Gastroesophageal sphincter (tissue), 4 donors: Measurements from ENCODE around the gene PTPRO. TPM values are rescaled to one million over a fixed set of nuclear protein-coding genes. Genes with fewer than 3 reads are reported as not detected.
A peak's percentile ranks its signal among the peaks of the same experiment; 100 is the strongest.

Source experiments
- ATAC-seq: fragments of 150-250 bp; one replicate; pipeline ENCODE4 v1.9.1; 2016; ENCODE audit warnings: mild to moderate bottlenecking, moderate library complexity
- H3K27ac ChIP-seq, 4 donors: fragments of 200-600 bp; sonication (generic) in 3 of 4; 1 replicate in 3 of 4; 2 replicates in 1 of 4; pipeline ENCODE4 v1.5.1; 2016 to 2019
- H3K27me3 ChIP-seq: fragments of 200-600 bp; sonication (generic); one replicate; pipeline ENCODE4 v1.5.1; 2019
- H3K36me3 ChIP-seq, 2 donors: fragments of 200-600 bp; sonication (generic); one replicate each; pipeline ENCODE4 v1.5.1; 2019; ENCODE audit warnings: control low read depth in 1 of 2
- H3K4me1 ChIP-seq, 3 donors: fragments of 200-600 bp; sonication (generic); 1 replicate in 2 of 3; 2 replicates in 1 of 3; pipeline ENCODE4 v1.5.1; 2016 to 2019; ENCODE audit warnings: control low read depth in 2 of 3
- H3K4me3 ChIP-seq, 2 donors: fragments of 200-600 bp; sonication (generic); one replicate each; pipeline ENCODE4 v1.5.1; 2019; ENCODE audit warnings: mild to moderate bottlenecking in 1 of 2, moderate library complexity in 1 of 2
- H3K9me3 ChIP-seq, 3 donors: fragments of 200-600 bp; sonication (generic); one replicate each; pipeline ENCODE4 v1.5.1; 2017 to 2019; ENCODE audit warnings: control low read depth in 2 of 3
- CTCF ChIP-seq, 4 experiments: fragments of 200-600 bp in 2 of 4; fragments of 450-650 bp in 2 of 4; sonication (generic) in 1 of 4; IDR thresholded peaks; one replicate each; pipeline ENCODE4 v1.5.1; 2017 to 2019; ENCODE audit warnings: antibody characterized with exemption in 4 of 4, mild to moderate bottlenecking in 2 of 4, moderate library complexity in 2 of 4
- EP300 ChIP-seq: sonication (generic); formaldehyde crosslinking; IDR thresholded peaks from one replicate; pipeline ENCODE4 v1.6.1; 2017; ENCODE audit warnings: antibody characterized with exemption, mild to moderate bottlenecking
- POLR2A ChIP-seq, 2 donors: fragments of 450-650 bp; IDR thresholded peaks; one replicate each; pipeline ENCODE4 v1.6.1; 2017; ENCODE audit warnings: antibody characterized with exemption in 2 of 2, mild to moderate bottlenecking in 2 of 2, moderate library complexity in 1 of 2
- POLR2AphosphoS5 ChIP-seq: sonication (generic); formaldehyde crosslinking; IDR thresholded peaks from one replicate; pipeline ENCODE4 v1.6.1; 2017; ENCODE audit warnings: antibody characterized with exemption
- WGBS, 2 donors: methylation state at CpG; one replicate each; pipeline ENCODE4 v1.1.5; 2018; ENCODE audit warnings: low coverage in 1 of 2; 5-methylcytosine and 5-hydroxymethylcytosine counted together
- total RNA-seq, 4 donors: library from RNA; depleted of rRNA; stranded (reverse); fragments of >200 nt; gene quantifications; one replicate each; pipeline ENCODE4 v1.1.0, GENCODE V29; 2016

The PTPRO gene
- total RNA-seq, 4 donors from 2014 or later = 0.50 to 10.7 (median 2.8) TPM

GRCh38 chr12:15515010-15515409 is 192.7 kb downstream of the PTPRO start:
- H3K4me3 ChIP-seq = no peak overlapping the region
- H3K27ac ChIP-seq = no peak overlapping the region
- H3K36me3 ChIP-seq = no peaks in the 10 kb centered on the region
- no peaks in the 10 kb centered on the region for H3K27me3 ChIP-seq
- H3K9me3 ChIP-seq = no peaks in the 10 kb centered on the region
- TF ChIP-seq EP300 = no peak
- no peak for TF ChIP-seq POLR2A (IDR thresholded peaks at IDR 0.05)
- no peak for TF ChIP-seq CTCF (IDR thresholded peaks at IDR 0.05)
- TF ChIP-seq POLR2AphosphoS5 = no peak
- no peaks in the 10 kb centered on the region for H3K4me1 ChIP-seq
- no peak for ATAC-seq
- 38 to 54% methylated on average over 4 of the region's 4 CpGs for WGBS, 2 donors

GRCh38 chr12:15520083-15520482 is 197.8 kb downstream of the PTPRO start:
- H3K4me1 ChIP-seq = no peaks in the 10 kb centered on the region
- TF ChIP-seq EP300 (no peak), POLR2AphosphoS5 (no peak), POLR2A (IDR thresholded peaks at IDR 0.05) (no peak), CTCF (IDR thresholded peaks at IDR 0.05) (no peak)
- ATAC-seq = no peak
- H3K27me3 ChIP-seq = peaks cover 16% of the 10 kb centered on the region
- 61 to 78% methylated on average over 2 of the region's 2 CpGs for whole genome bisulfite sequencing, 2 donors
- no peaks in the 10 kb centered on the region for H3K36me3 ChIP-seq
- H3K4me3 ChIP-seq = no peak overlapping the region
- no peak overlapping the region for H3K27ac ChIP-seq
- H3K9me3 ChIP-seq = no peaks in the 10 kb centered on the region

- H3K4me1 ChIP-seq = no peaks in the 10 kb centered on the region
- no peak for ATAC-seq
- H3K27ac ChIP-seq = no peak overlapping the region
- no peak overlapping the region for H3K4me3 ChIP-seq
- H3K27me3 ChIP-seq = peaks cover 19% of the 10 kb centered on the region
- WGBS, 2 donors = 14 to 15% methylated on average over 6 of the region's 6 CpGs
- TF ChIP-seq POLR2AphosphoS5 (no peak), CTCF (IDR thresholded peaks at IDR 0.05) (no peak), POLR2A (IDR thresholded peaks at IDR 0.05) (no peak), EP300 (no peak)
- H3K36me3 ChIP-seq = no peaks in the 10 kb centered on the region
- H3K9me3 ChIP-seq = no peaks in the 10 kb centered on the region
Measured at GRCh38 chr12:15520844-15521243, 198.5 kb downstream of the PTPRO start.

GRCh38 chr12:15522574-15523187 is 200.4 kb downstream of the PTPRO start:
- no peaks in the 10 kb centered on the region for H3K36me3 ChIP-seq
- peaks cover 19% of the 10 kb centered on the region for H3K27me3 ChIP-seq
- no peak for TF ChIP-seq POLR2AphosphoS5
- no peak for TF ChIP-seq EP300
- TF ChIP-seq POLR2A (IDR thresholded peaks at IDR 0.05) = no peak
- TF ChIP-seq CTCF (IDR thresholded peaks at IDR 0.05) = peak in 3 of 4 experiments; percentile 32 to 46 (median 35)
- ATAC-seq = no peak
- WGBS, 2 donors = 27 to 33% methylated on average over 3 of the region's 3 CpGs
- H3K4me3 ChIP-seq = no peak overlapping the region
- H3K4me1 ChIP-seq = no peaks in the 10 kb centered on the region
- no peaks in the 10 kb centered on the region for H3K9me3 ChIP-seq
- no peak overlapping the region for H3K27ac ChIP-seq

- WGBS, 2 donors = 70 to 78% methylated on average over 2 of the region's 2 CpGs
Measured at GRCh38 chr12:15525441-15525840, 203.1 kb downstream of the PTPRO start.

More at GRCh38 chr12:15525441-15525840, 203.1 kb downstream of the PTPRO start:
- ATAC-seq = no peak
- H3K27me3 ChIP-seq = peaks cover 19% of the 10 kb centered on the region
- no peak overlapping the region for H3K27ac ChIP-seq
- H3K4me1 ChIP-seq = no peaks in the 10 kb centered on the region
- peaks cover 0 to 17% (median 0%) of the 10 kb centered on the region in 3 donors for H3K9me3 ChIP-seq
- no peaks in the 10 kb centered on the region for H3K36me3 ChIP-seq
- TF ChIP-seq POLR2AphosphoS5 (no peak), EP300 (no peak), CTCF (IDR thresholded peaks at IDR 0.05) (no peak), POLR2A (IDR thresholded peaks at IDR 0.05) (no peak)
- H3K4me3 ChIP-seq = no peak overlapping the region
